ENCODE data around the gene FKBP1A.

The FKBP1A gene

GRCh38 chr20:1392693-1393506, at the start of gene FKBP1A:
Gene FKBP1A, minus strand, starts transcription at chr20:1393054. Its CDS starts 56 bp downstream, at chr20:1392998.
- no peaks in the 10 kb centered on the region for H3K9me3 ChIP-seq (ENCODE audit: control insufficient read depth, low read length)
- peak within 1 kb of the TSS; percentile 88 for H3K4me2 ChIP-seq (ENCODE audit: low read length)
- peaks cover 23% of the 10 kb centered on the region for H3K79me2 ChIP-seq
- peaks cover 12% of the 10 kb centered on the region for H3K4me1 ChIP-seq
- H3K27ac ChIP-seq = peak within 1 kb of the TSS; percentile 46
- no peaks in the 10 kb centered on the region for H3K27me3 ChIP-seq (ENCODE audit: control insufficient read depth, insufficient read depth, low read length)
- H3K36me3 ChIP-seq (ENCODE audit: control insufficient read depth, insufficient read depth, low read length) = no peaks in the 10 kb centered on the region
- peak within 1 kb of the TSS; percentile 79 for H2AFZ ChIP-seq
- TF ChIP-seq, protein P1, sequence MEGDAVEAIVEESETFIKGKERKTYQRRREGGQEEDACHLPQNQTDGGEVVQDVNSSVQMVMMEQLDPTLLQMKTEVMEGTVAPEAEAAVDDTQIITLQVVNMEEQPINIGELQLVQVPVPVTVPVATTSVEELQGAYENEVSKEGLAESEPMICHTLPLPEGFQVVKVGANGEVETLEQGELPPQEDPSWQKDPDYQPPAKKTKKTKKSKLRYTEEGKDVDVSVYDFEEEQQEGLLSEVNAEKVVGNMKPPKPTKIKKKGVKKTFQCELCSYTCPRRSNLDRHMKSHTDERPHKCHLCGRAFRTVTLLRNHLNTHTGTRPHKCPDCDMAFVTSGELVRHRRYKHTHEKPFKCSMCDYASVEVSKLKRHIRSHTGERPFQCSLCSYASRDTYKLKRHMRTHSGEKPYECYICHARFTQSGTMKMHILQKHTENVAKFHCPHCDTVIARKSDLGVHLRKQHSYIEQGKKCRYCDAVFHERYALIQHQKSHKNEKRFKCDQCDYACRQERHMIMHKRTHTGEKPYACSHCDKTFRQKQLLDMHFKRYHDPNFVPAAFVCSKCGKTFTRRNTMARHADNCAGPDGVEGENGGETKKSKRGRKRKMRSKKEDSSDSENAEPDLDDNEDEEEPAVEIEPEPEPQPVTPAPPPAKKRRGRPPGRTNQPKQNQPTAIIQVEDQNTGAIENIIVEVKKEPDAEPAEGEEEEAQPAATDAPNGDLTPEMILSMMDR (IDR thresholded peaks at IDR 0.05) = peak; percentile 36
- H3K4me3 ChIP-seq (ENCODE audit: low read depth, low read length) = peak within 1 kb of the TSS; percentile 75
- no peak within 1 kb of the TSS for H3K9ac ChIP-seq

DNA sequence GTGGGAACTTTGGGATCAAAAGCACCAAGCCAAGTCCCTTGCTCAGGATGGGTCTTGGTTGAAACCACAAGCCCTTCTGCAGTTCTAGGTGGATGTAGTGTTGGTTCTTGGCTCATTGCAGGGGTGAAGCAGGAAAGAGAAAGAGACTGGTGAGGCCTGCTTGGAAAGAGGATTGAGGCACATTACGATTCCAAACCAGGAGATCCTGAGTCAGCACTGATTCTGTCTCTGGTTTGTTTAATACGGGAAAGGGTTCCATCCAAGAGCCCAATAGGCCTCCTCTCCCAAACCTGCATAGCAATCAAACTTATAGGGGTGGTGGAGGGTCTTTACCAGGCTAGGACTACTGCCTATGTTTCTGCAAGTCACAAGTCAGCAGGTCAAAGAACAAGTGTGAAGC, 49.5 kb upstream of the FKBP1A start:
- TF ChIP-seq, protein P1 (IDR thresholded peaks at IDR 0.05) = no peak
- H3K4me3 ChIP-seq (ENCODE audit: low read depth, low read length) = no peak overlapping the region
- no peak overlapping the region for H3K4me2 ChIP-seq (ENCODE audit: low read length)
- H3K9me3 ChIP-seq (ENCODE audit: control insufficient read depth, low read length) = no peaks in the 10 kb centered on the region
- H2AFZ ChIP-seq = no peak overlapping the region
- no peaks in the 10 kb centered on the region for H3K36me3 ChIP-seq (ENCODE audit: control insufficient read depth, insufficient read depth, low read length)
- no peak overlapping the region for H3K27ac ChIP-seq
- no peak overlapping the region for H3K9ac ChIP-seq
- no peaks in the 10 kb centered on the region for H3K27me3 ChIP-seq (ENCODE audit: control insufficient read depth, insufficient read depth, low read length)
- H3K79me2 ChIP-seq = no peaks in the 10 kb centered on the region
- H3K4me1 ChIP-seq = no peaks in the 10 kb centered on the region

DNA sequence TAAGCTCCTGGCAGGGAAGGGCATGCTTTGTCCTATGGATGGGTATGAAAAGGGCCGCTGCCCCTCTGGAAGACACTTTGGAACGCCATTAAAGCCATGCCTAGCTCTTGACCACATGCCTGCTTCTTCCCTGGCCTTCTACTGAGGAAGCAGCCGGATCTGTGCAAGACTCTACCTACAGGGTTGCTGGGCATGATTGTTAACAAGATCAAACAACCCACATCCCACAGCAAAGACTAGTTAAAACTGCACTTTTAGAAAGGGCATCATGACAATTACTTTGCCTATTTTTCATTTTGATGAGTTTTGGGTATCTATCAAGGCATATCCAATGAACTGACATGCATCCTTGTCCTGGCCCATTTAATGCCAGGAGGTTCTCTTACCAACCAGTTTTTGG, 48.3 kb upstream of the FKBP1A start:
- H3K4me3 ChIP-seq (ENCODE audit: low read depth, low read length) = no peak overlapping the region
- TF ChIP-seq, protein P1 (IDR thresholded peaks at IDR 0.05) = no peak
- H3K9me3 ChIP-seq (ENCODE audit: control insufficient read depth, low read length) = no peaks in the 10 kb centered on the region
- H3K4me2 ChIP-seq (ENCODE audit: low read length) = no peak overlapping the region
- no peaks in the 10 kb centered on the region for H3K4me1 ChIP-seq
- H3K9ac ChIP-seq = no peak overlapping the region
- no peak overlapping the region for H3K27ac ChIP-seq
- no peaks in the 10 kb centered on the region for H3K79me2 ChIP-seq
- no peaks in the 10 kb centered on the region for H3K36me3 ChIP-seq (ENCODE audit: control insufficient read depth, insufficient read depth, low read length)
- H3K27me3 ChIP-seq (ENCODE audit: control insufficient read depth, insufficient read depth, low read length) = no peaks in the 10 kb centered on the region
- H2AFZ ChIP-seq = no peak overlapping the region

GRCh38 chr20:1440024-1440423, 47.2 kb upstream of the FKBP1A start:
- no peak overlapping the region for H3K9ac ChIP-seq
- no peaks in the 10 kb centered on the region for H3K27me3 ChIP-seq (ENCODE audit: control insufficient read depth, insufficient read depth, low read length)
- no peaks in the 10 kb centered on the region for H3K36me3 ChIP-seq (ENCODE audit: control insufficient read depth, insufficient read depth, low read length)
- no peak overlapping the region for H2AFZ ChIP-seq
- H3K4me3 ChIP-seq (ENCODE audit: low read depth, low read length) = no peak overlapping the region
- TF ChIP-seq, protein P1 (IDR thresholded peaks at IDR 0.05) = no peak
- H3K79me2 ChIP-seq = no peaks in the 10 kb centered on the region
- no peaks in the 10 kb centered on the region for H3K4me1 ChIP-seq
- H3K27ac ChIP-seq = no peak overlapping the region
- no peak overlapping the region for H3K4me2 ChIP-seq (ENCODE audit: low read length)
- no peaks in the 10 kb centered on the region for H3K9me3 ChIP-seq (ENCODE audit: control insufficient read depth, low read length)

DNA sequence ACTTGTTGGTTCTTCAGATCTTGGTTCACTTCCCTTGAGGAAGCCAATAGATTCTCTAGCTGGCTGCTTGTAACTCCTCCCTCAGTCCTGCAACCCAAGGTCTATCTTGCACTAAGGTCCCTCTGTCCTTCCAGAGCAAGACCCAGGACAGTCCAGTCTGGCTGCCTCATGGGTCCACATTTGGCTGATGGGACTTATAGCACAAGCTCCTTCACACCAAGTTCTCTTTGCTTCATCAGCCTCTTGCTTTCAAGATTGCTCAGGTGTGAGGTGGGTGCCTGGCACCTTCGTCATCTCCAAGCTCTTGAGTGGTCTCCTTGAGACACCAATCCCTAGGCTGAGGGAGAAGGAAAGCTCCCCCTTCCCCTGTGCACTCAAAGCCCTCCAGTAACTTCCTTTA, 45.5 kb upstream of the FKBP1A start:
- Histone ChIP-seq H3K27me3 (ENCODE audit: control insufficient read depth, insufficient read depth, low read length) (no peaks in the 10 kb centered on the region), H3K4me2 (ENCODE audit: low read length) (no peak overlapping the region), H2AFZ (no peak overlapping the region), H3K9ac (no peak overlapping the region), H3K9me3 (ENCODE audit: control insufficient read depth, low read length) (no peaks in the 10 kb centered on the region), H3K27ac (no peak overlapping the region), H3K36me3 (ENCODE audit: control insufficient read depth, insufficient read depth, low read length) (no peaks in the 10 kb centered on the region), H3K4me1 (no peaks in the 10 kb centered on the region), H3K79me2 (no peaks in the 10 kb centered on the region), H3K4me3 (ENCODE audit: low read depth, low read length) (no peak overlapping the region)
- TF ChIP-seq, protein P1 (IDR thresholded peaks at IDR 0.05) = no peak

All from parathyroid adenoma (tissue), 2 donors.